Thymus (tissue), 11 donors: ENCODE measurements around the gene FGF7. TPM values are rescaled to one million over a fixed set of nuclear protein-coding genes. Genes with fewer than 3 reads are reported as not detected.

ENCODE experiments used
- DNase-seq, 9 donors: peaks; one replicate each; pipeline ENCODE4 v3.0.0-alpha.2; 2013; ENCODE audit warnings: low spot score in 9 of 9, low read depth in 6 of 9, missing footprints in 1 of 9
- H3K27ac ChIP-seq, 2 donors: one replicate each; pipeline ENCODE4 v1.5.1; 2013; ENCODE audit warnings: control low read depth in 1 of 2, low read depth in 1 of 2, low read length in 1 of 2, mild to moderate bottlenecking in 1 of 2, moderate library complexity in 1 of 2
- H3K27me3 ChIP-seq, 2 donors: one replicate each; pipeline ENCODE4 v1.5.1; 2013; ENCODE audit warnings: low read length in 1 of 2; ENCODE audit not compliant: control insufficient read depth in 2 of 2, insufficient read depth in 1 of 2
- H3K36me3 ChIP-seq, 2 donors: one replicate each; pipeline ENCODE4 v1.5.1; 2013; ENCODE audit warnings: low read length in 1 of 2, mild to moderate bottlenecking in 1 of 2, moderate library complexity in 1 of 2; ENCODE audit not compliant: control insufficient read depth in 2 of 2, insufficient read depth in 2 of 2
- H3K4me1 ChIP-seq, 2 donors: one replicate each; pipeline ENCODE4 v1.5.1; 2013; ENCODE audit warnings: low read length in 2 of 2; ENCODE audit not compliant: control insufficient read depth in 2 of 2, insufficient read depth in 2 of 2
- H3K4me3 ChIP-seq, 2 donors: one replicate each; pipeline ENCODE4 v1.5.1; 2013; ENCODE audit warnings: low read length in 2 of 2, control low read depth in 1 of 2, mild to moderate bottlenecking in 1 of 2
- H3K9me3 ChIP-seq, 2 donors: one replicate each; pipeline ENCODE4 v1.5.1; 2013; ENCODE audit warnings: low read length in 1 of 2, mild to moderate bottlenecking in 1 of 2; ENCODE audit not compliant: control insufficient read depth in 2 of 2, insufficient read depth in 1 of 2
- WGBS: extraction: QIAGEN DNeasy Blood & Tissue Kit; methylation state at CpG from one replicate; pipeline ENCODE4 v1.1.7; 2013; 5-methylcytosine and 5-hydroxymethylcytosine counted together
- polyA plus RNA-seq: library from polyadenylated mRNA; stranded (reverse); fragments of 200-250 nt; gene quantifications from one replicate; pipeline ENCODE4 v1.2.3, GENCODE V29; 2013
- total RNA-seq: library from RNA; stranded (reverse); fragments of 120-200 nt; gene quantifications from one replicate; pipeline ENCODE4 v1.2.4, GENCODE V29; 2013
- donor health status: healthy.

The FGF7 gene
- total and polyA plus RNA-seq, 2 donors: 2.1 to 5.0 TPM

DNA sequence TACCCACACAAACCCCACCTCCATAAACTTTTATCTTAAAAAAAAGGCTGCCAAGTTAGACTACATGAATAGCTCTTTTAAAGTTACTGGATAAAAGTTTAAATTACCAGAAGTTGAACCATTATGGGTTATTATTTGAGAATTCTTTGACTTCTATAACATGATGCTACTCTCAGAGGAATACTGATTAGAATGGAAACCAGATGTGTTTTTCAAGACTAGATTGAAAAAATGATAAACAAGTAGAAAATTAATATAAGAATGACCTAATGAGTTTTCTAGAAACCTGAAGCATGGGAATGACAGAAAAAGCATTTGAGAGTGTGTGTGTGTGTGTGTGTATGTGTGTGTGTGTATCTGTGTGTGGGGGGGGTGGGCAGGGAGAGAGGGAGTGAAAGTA is 12.4 kb upstream of the FGF7 start:
- H3K4me3 ChIP-seq: no peak overlapping the region
- H3K27me3 ChIP-seq: no peaks in the 10 kb centered on the region
- no peaks in the 10 kb centered on the region for H3K9me3 ChIP-seq
- no peaks in the 10 kb centered on the region for H3K4me1 ChIP-seq
- no peak overlapping the region for H3K27ac ChIP-seq
- DNase-seq: no peak
- no peaks in the 10 kb centered on the region for H3K36me3 ChIP-seq

GRCh38 chr15:49412797-49413196 is 10.2 kb upstream of the FGF7 start:
- DNase-seq: no peak
- Histone ChIP-seq H3K36me3 (no peaks in the 10 kb centered on the region), H3K4me3 (no peak overlapping the region), H3K9me3 (no peaks in the 10 kb centered on the region), H3K27ac (no peak overlapping the region), H3K4me1 (no peaks in the 10 kb centered on the region), H3K27me3 (no peaks in the 10 kb centered on the region)

DNA sequence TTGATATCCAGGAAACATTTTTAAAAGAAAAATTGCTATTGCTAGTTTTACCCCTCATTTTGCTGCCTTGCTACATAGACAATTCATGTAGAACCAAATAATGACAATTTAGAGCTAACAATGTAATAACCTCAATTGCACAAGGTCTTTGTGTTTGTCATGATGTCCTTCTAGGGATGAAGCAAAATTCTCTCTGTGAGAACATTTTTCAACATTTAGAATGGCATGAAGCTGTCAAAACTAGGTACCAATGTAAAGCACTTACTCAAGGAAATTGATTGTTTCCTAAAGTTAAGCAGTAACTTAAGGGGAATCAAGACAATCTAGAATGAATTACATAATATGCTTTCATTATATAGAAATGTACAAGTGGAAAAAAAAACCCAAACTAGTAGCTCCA is 7.9 kb upstream of the FGF7 start:
- no peak for DNase-seq
- Histone ChIP-seq H3K27me3 (no peaks in the 10 kb centered on the region), H3K9me3 (no peaks in the 10 kb centered on the region), H3K36me3 (no peaks in the 10 kb centered on the region), H3K27ac (no peak overlapping the region), H3K4me3 (no peak overlapping the region), H3K4me1 (no peaks in the 10 kb centered on the region)

- no peak overlapping the region for H3K4me3 ChIP-seq
- no peaks in the 10 kb centered on the region for H3K4me1 ChIP-seq
- 100% methylated on average over 1 of the region's 1 CpG for WGBS
- no peak overlapping the region for H3K27ac ChIP-seq
- no peaks in the 10 kb centered on the region for H3K36me3 ChIP-seq
- no peaks in the 10 kb centered on the region for H3K27me3 ChIP-seq
- DNase-seq: no peak
- no peaks in the 10 kb centered on the region for H3K9me3 ChIP-seq
These were observed 7.4 kb upstream of the FGF7 start for GRCh38 chr15:49415638-49416037.

- no peaks in the 10 kb centered on the region for H3K4me1 ChIP-seq
- DNase-seq: no peak
- 99% methylated on average over 1 of the region's 1 CpG for WGBS
- H3K36me3 ChIP-seq: no peaks in the 10 kb centered on the region
- H3K27me3 ChIP-seq: no peaks in the 10 kb centered on the region
- no peaks in the 10 kb centered on the region for H3K9me3 ChIP-seq
- H3K4me3 ChIP-seq: no peak overlapping the region
- no peak overlapping the region for H3K27ac ChIP-seq
These were observed 4.2 kb upstream of the FGF7 start for GRCh38 chr15:49418811-49419210.

DNA sequence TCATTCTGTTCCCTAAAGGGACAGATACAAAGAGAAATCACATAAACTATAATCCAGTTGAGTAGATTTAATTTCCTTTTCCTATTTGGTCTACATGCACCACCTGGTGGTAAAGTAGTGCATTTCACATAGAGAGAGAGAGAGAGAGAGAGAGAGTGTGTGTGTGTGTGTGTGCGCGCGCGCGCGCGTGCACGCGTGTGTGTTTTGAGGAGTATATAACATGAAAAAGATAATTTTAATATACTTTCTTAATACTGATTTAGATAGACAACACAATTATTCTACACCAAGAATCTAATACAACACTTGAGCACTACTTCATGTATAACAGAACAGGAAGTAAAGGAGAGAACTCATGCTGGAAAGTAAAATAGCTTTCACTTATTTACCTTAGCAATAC is 1.1 kb upstream of the FGF7 start:
- H3K4me3 ChIP-seq: no peak overlapping the region
- WGBS: 63% methylated on average over 9 of the region's 9 CpGs
- H3K36me3 ChIP-seq: no peaks in the 10 kb centered on the region
- no peak overlapping the region for H3K27ac ChIP-seq
- peak; percentile 14 to 76 (median 41) for DNase-seq
- no peaks in the 10 kb centered on the region for H3K27me3 ChIP-seq
- H3K9me3 ChIP-seq: no peaks in the 10 kb centered on the region
- no peaks in the 10 kb centered on the region for H3K4me1 ChIP-seq

GRCh38 chr15:49423901-49424550 is 984 bp downstream of the FGF7 start:
- Histone ChIP-seq H3K9me3 (no peaks in the 10 kb centered on the region), H3K27me3 (no peaks in the 10 kb centered on the region), H3K36me3 (no peaks in the 10 kb centered on the region), H3K4me3 (no peak overlapping the region), H3K27ac (no peak overlapping the region), H3K4me1 (no peaks in the 10 kb centered on the region)
- WGBS: 92% methylated on average over 6 of the region's 6 CpGs
- DNase-seq: no peak

DNA sequence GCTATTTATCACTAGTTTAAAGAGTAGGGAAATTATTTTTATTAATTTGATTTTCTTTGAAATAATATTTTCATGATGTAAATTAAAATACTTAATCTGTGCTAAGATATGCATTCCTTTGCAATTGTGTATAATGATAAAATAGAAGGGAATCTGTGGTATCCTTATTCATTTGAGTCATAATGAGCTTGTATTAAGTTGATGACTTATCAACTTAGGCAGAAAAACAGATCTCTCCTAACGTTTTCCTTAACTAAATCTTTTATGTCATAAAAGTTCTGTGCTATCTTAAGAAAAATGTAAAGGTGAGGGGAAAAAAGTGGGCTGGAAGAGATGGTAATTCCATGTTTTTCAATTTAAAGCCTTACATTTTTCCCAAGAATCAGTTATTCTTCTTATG is 1.9 kb downstream of the FGF7 start:
- no peak for DNase-seq
- H3K27ac ChIP-seq: no peak overlapping the region
- no peak overlapping the region for H3K4me3 ChIP-seq

GRCh38 chr15:49427372-49427771 is 4.3 kb downstream of the FGF7 start:
- no peaks in the 10 kb centered on the region for H3K4me1 ChIP-seq
- H3K4me3 ChIP-seq: no peak overlapping the region
- no peak overlapping the region for H3K27ac ChIP-seq
- no peaks in the 10 kb centered on the region for H3K9me3 ChIP-seq
- no peaks in the 10 kb centered on the region for H3K36me3 ChIP-seq
- no peaks in the 10 kb centered on the region for H3K27me3 ChIP-seq
- DNase-seq: no peak

More for the DNA sequence above, 1.9 kb downstream of the FGF7 start:
- Histone ChIP-seq H3K9me3 (no peaks in the 10 kb centered on the region), H3K4me1 (no peaks in the 10 kb centered on the region), H3K27me3 (no peaks in the 10 kb centered on the region), H3K36me3 (no peaks in the 10 kb centered on the region)
- WGBS: 85% methylated on average over 1 of the region's 1 CpG
